ENCODE results near the gene SDCBP2.

The SDCBP2 gene

GRCh38 chr20:1274485-1275311, 54.2 kb downstream of the SDCBP2 start:
- no peak for DNase-seq (ENCODE audit: low read depth in 2 of 2)

- DNase-seq (ENCODE audit: low read depth in 2 of 2) = no peak
Observed at GRCh38 chr20:1273366-1273765, 55.6 kb downstream of the SDCBP2 start.

- DNase-seq (ENCODE audit: low read depth in 2 of 2) = no peak
Observed at GRCh38 chr20:1272368-1273100, 56.4 kb downstream of the SDCBP2 start.

GRCh38 chr20:1269850-1270249, 59.1 kb downstream of the SDCBP2 start:
- DNase-seq (ENCODE audit: low read depth in 2 of 2) = no peak

GRCh38 chr20:1269235-1269634, 59.7 kb downstream of the SDCBP2 start:
- no peak for DNase-seq (ENCODE audit: low read depth in 2 of 2)

GRCh38 chr20:1267809-1268374, 61.0 kb downstream of the SDCBP2 start:
- DNase-seq (ENCODE audit: low read depth in 2 of 2) = no peak

- DNase-seq (ENCODE audit: low read depth in 2 of 2) = no peak
Observed at GRCh38 chr20:1267161-1267560, 61.8 kb downstream of the SDCBP2 start.

- peak; percentile 44 to 64 for DNase-seq (ENCODE audit: low read depth in 2 of 2)
Observed at GRCh38 chr20:1266167-1266973, 62.6 kb downstream of the SDCBP2 start, which contains the start of gene SNPH. SNPH (plus strand) TSS chr20:1266294; CDS start chr20:1296240, 29,946 bp downstream.

- no peak for DNase-seq (ENCODE audit: low read depth in 2 of 2)
Observed at GRCh38 chr20:1265916-1266166, 63.1 kb downstream of the SDCBP2 start.

GRCh38 chr20:1265226-1265915, 63.6 kb downstream of the SDCBP2 start:
- no peak for DNase-seq (ENCODE audit: low read depth in 2 of 2)

GRCh38 chr20:1264727-1265126, 64.2 kb downstream of the SDCBP2 start:
- no peak for DNase-seq (ENCODE audit: low read depth in 2 of 2)

- DNase-seq (ENCODE audit: low read depth in 2 of 2) = no peak
Observed at GRCh38 chr20:1263853-1264252, 65.1 kb downstream of the SDCBP2 start.
